Eye (tissue), 1 donor: ENCODE measurements around the gene YES1.
A peak's percentile ranks its signal among the peaks of the same experiment; 100 is the strongest.

Experiments
- DNase-seq: peaks from one replicate; pipeline ENCODE4 v3.0.0-alpha.2; 2015

YES1 gene

GRCh38 chr18:811892-812375, at the start of gene YES1:
Gene YES1, minus strand, starts transcription at chr18:812242. Its CDS starts 55,415 bp downstream, at chr18:756827.
- DNase-seq: peak; percentile 81

- no peak for DNase-seq
These were observed 45.9 kb upstream of the YES1 start for GRCh38 chr18:857986-858385.

- no peak for DNase-seq
These were observed 41.4 kb upstream of the YES1 start for GRCh38 chr18:853471-853870.

GRCh38 chr18:850960-851359, 38.9 kb upstream of the YES1 start:
- DNase-seq: no peak

- DNase-seq: no peak
These were observed 37.0 kb upstream of the YES1 start for GRCh38 chr18:849021-849420.

- DNase-seq: no peak
These were observed 36.2 kb upstream of the YES1 start for GRCh38 chr18:848062-848861.

GRCh38 chr18:845152-845819, 33.2 kb upstream of the YES1 start:
- DNase-seq: peak; percentile 30

GRCh38 chr18:841647-842370, 29.8 kb upstream of the YES1 start:
- no peak for DNase-seq

- DNase-seq: no peak
These were observed 28.5 kb upstream of the YES1 start for GRCh38 chr18:840516-840915.

GRCh38 chr18:840023-840408, 28.0 kb upstream of the YES1 start:
- DNase-seq: no peak

- DNase-seq: peak; percentile 95
These were observed 27.4 kb upstream of the YES1 start for GRCh38 chr18:839224-840022.

- DNase-seq: no peak
These were observed 25.9 kb upstream of the YES1 start for GRCh38 chr18:837922-838321.

- no peak for DNase-seq
These were observed 22.2 kb upstream of the YES1 start for GRCh38 chr18:834082-834720.

GRCh38 chr18:833197-833596, 21.2 kb upstream of the YES1 start:
- DNase-seq: no peak

GRCh38 chr18:832085-832681, 20.1 kb upstream of the YES1 start:
- peak; percentile 55 for DNase-seq

GRCh38 chr18:830315-830901, 18.4 kb upstream of the YES1 start:
- DNase-seq: peak; percentile 36

- no peak for DNase-seq
These were observed 17.4 kb upstream of the YES1 start for GRCh38 chr18:829432-829831.

- DNase-seq: no peak
These were observed 15.1 kb upstream of the YES1 start for GRCh38 chr18:827093-827677.

GRCh38 chr18:825891-826585, 14.0 kb upstream of the YES1 start:
- DNase-seq: no peak

- DNase-seq: no peak
These were observed 12.1 kb upstream of the YES1 start for GRCh38 chr18:824179-824578.
